Measurements from ENCODE around the gene SORT1.

- TF ChIP-seq, protein P1, sequence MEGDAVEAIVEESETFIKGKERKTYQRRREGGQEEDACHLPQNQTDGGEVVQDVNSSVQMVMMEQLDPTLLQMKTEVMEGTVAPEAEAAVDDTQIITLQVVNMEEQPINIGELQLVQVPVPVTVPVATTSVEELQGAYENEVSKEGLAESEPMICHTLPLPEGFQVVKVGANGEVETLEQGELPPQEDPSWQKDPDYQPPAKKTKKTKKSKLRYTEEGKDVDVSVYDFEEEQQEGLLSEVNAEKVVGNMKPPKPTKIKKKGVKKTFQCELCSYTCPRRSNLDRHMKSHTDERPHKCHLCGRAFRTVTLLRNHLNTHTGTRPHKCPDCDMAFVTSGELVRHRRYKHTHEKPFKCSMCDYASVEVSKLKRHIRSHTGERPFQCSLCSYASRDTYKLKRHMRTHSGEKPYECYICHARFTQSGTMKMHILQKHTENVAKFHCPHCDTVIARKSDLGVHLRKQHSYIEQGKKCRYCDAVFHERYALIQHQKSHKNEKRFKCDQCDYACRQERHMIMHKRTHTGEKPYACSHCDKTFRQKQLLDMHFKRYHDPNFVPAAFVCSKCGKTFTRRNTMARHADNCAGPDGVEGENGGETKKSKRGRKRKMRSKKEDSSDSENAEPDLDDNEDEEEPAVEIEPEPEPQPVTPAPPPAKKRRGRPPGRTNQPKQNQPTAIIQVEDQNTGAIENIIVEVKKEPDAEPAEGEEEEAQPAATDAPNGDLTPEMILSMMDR (IDR thresholded peaks at IDR 0.05; ENCODE audit: poor library complexity, severe bottlenecking), result no peak
- no peak for TF ChIP-seq TAF1 (IDR thresholded peaks at IDR 0.05; ENCODE audit: low read depth)
Observed at GRCh38 chr1:109368464-109368863, 29.3 kb downstream of the SORT1 start.
